Immature natural killer cell (primary cell): ENCODE measurements around the gene PMM1. TPM values are rescaled to one million over a fixed set of nuclear protein-coding genes. Genes with fewer than 3 reads are reported as not detected.
A peak's percentile ranks its signal among the peaks of the same experiment; 100 is the strongest.
"Not testable (repeated sequence)": the region's sequence is repeated elsewhere in the genome, so short reads cannot be mapped to it uniquely, and the experiment has no call there.

Source experiments
- DNase-seq, 3 donors: peaks; one replicate each; pipeline ENCODE4 v3.0.0; 2022; ENCODE audit warnings: mixed read lengths in 1 of 3
- H3K27ac Mint-ChIP-seq, 6 donors: one replicate each; pipeline ENCODE4 v1.8.0; 2020; ENCODE audit warnings: mixed read lengths in 6 of 6, mild to moderate bottlenecking in 5 of 6, inconsistent platforms in 4 of 6, moderate library complexity in 3 of 6
- H3K27me3 Mint-ChIP-seq, 3 donors: one replicate each; pipeline ENCODE4 v1.8.0; 2020 to 2021; ENCODE audit warnings: low read depth in 3 of 3, mild to moderate bottlenecking in 3 of 3, mixed read lengths in 3 of 3, moderate library complexity in 3 of 3, inconsistent platforms in 1 of 3
- H3K36me3 Mint-ChIP-seq, 3 donors: one replicate each; pipeline ENCODE4 v1.8.0; 2020; ENCODE audit warnings: mixed read lengths in 3 of 3, inconsistent platforms in 2 of 3, mild to moderate bottlenecking in 2 of 3
- H3K4me1 Mint-ChIP-seq, 2 donors: one replicate each; pipeline ENCODE4 v1.8.0; 2020; ENCODE audit warnings: inconsistent platforms in 2 of 2, mild to moderate bottlenecking in 2 of 2, mixed read lengths in 2 of 2, moderate library complexity in 1 of 2
- H3K4me3 Mint-ChIP-seq, 5 donors: one replicate each; pipeline ENCODE4 v1.8.0; 2020; ENCODE audit warnings: mild to moderate bottlenecking in 5 of 5, mixed read lengths in 5 of 5, inconsistent platforms in 3 of 5, moderate library complexity in 3 of 5
- H3K9me3 Mint-ChIP-seq, 6 donors: one replicate each; pipeline ENCODE4 v1.8.0; 2020; ENCODE audit warnings: mild to moderate bottlenecking in 6 of 6, mixed read lengths in 6 of 6, inconsistent platforms in 4 of 6, moderate library complexity in 3 of 6
- polyA plus RNA-seq, 3 donors: library from polyadenylated mRNA; unstranded; fragments of 300-500 nt; fragmentation: Illumina TruSeq; gene quantifications; one replicate each; pipeline ENCODE4 v1.2.3, GENCODE V29; 2021

PMM1 gene
- polyA plus RNA-seq = 10 to 100 TPM; 24.1 to 31.6 (median 24.4) TPM

- Mint-ChIP-seq H3K9me3 (no peaks in the 10 kb centered on the region), H3K27me3 (peaks cover 3 to 6% (median 5%) of the 10 kb centered on the region in 3 donors), H3K27ac (peak within 1 kb of the TSS; percentile 57 to 85 (median 76)), H3K4me1 (peaks cover 15 to 16% of the 10 kb centered on the region in 2 donors), H3K36me3 (no peaks in the 10 kb centered on the region), H3K4me3 (peak within 1 kb of the TSS; percentile 87 to 90 (median 90))
- peak; percentile 100 for DNase-seq
Measured at GRCh38 chr22:41589391-41590241, at the start of gene PMM1. Gene PMM1 (minus strand): TSS chr22:41589840. CDS start chr22:41589805, 35 bp downstream.

DNA sequence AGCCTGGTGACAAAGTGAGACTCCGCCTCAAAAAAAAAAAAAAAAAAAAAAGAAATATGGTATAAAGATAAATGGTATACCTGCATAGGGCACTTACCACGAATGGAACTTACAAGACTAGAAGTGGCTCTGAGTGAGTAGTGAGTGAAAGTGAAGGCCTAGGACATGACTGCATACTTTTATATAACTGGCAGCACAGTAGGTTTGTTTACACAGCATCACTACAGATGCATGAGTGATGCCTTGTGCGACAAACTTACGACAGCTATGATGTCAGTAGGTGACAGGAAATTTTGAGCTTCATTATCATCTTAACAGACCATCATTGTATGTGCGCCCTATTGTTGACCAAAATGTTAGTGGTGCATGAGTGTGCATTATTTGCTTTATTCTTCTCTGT lies 49.1 kb upstream of the PMM1 start:
- Mint-ChIP-seq H3K36me3 (peaks cover 9 to 39% (median 16%) of the 10 kb centered on the region in 3 donors), H3K4me1 (peaks cover 0 to 4% of the 10 kb centered on the region in 2 donors), H3K4me3 (no peak overlapping the region)

DNA sequence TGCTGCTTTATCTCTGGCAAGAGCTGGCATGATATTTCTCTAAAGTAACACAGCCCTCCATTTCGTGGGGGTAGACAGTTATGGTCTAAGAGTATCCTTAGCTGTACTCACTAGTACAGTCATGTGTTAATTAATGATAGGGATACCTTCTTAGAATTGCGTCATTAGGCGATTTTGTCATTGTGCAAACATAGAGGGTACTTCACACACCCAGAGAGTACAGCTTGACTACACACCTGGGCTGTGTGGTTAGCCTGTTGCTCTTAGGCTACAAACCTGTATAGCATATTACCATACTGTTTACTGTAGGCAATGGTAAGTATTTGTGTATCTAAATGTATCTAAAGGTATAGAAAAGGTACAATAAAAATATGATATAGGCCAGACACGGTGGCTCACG lies 48.5 kb upstream of the PMM1 start:
- no peak for DNase-seq
- Mint-ChIP-seq H3K36me3 (peaks cover 9 to 39% (median 16%) of the 10 kb centered on the region in 3 donors), H3K27me3 (peaks cover 0 to 3% (median 2%) of the 10 kb centered on the region in 3 donors), H3K4me3 (no peak overlapping the region), H3K27ac (no peak overlapping the region), H3K9me3 (no peaks in the 10 kb centered on the region), H3K4me1 (peaks cover 0 to 4% of the 10 kb centered on the region in 2 donors)

More for the DNA sequence above, 49.1 kb upstream of the PMM1 start:
- Mint-ChIP-seq H3K27ac (no peak overlapping the region), H3K27me3 (peaks cover 0 to 3% (median 0%) of the 10 kb centered on the region in 3 donors), H3K9me3 (no peaks in the 10 kb centered on the region)
- no peak for DNase-seq

- H3K36me3 Mint-ChIP-seq = peaks cover 9 to 37% (median 16%) of the 10 kb centered on the region in 3 donors
- H3K27ac Mint-ChIP-seq, H3K4me3 Mint-ChIP-seq: not testable (repeated sequence)
Measured at GRCh38 chr22:41637623-41638022, 48.0 kb upstream of the PMM1 start.

DNA sequence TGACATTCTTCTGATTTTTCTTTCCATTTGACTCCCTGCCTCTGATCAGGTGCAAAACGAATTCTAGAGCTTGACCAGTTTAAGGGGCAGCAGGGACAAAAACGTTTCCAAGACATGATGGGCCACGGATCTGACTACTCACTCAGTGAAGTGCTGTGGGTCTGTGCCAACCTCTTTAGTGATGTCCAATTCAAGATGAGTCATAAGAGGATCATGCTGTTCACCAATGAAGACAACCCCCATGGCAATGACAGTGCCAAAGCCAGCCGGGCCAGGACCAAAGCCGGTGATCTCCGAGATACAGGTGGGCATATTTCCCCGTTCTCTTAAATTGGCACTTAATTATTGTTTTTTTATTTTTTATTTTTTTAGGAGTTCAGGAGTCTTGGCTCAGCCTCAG lies 46.8 kb upstream of the PMM1 start:
- DNase-seq = no peak
- H3K9me3 Mint-ChIP-seq = no peaks in the 10 kb centered on the region
- peaks cover 0 to 4% of the 10 kb centered on the region in 2 donors for H3K4me1 Mint-ChIP-seq
- no peak overlapping the region for H3K27ac Mint-ChIP-seq
- peaks cover 0 to 2% (median 0%) of the 10 kb centered on the region in 3 donors for H3K27me3 Mint-ChIP-seq
- H3K4me3 Mint-ChIP-seq = no peak overlapping the region
- H3K36me3 Mint-ChIP-seq = peaks cover 4 to 29% (median 6%) of the 10 kb centered on the region in 3 donors

More at GRCh38 chr22:41637623-41638022, 48.0 kb upstream of the PMM1 start:
- H3K9me3 Mint-ChIP-seq, H3K4me1 Mint-ChIP-seq, H3K27me3 Mint-ChIP-seq, DNase-seq: not testable (repeated sequence)

DNA sequence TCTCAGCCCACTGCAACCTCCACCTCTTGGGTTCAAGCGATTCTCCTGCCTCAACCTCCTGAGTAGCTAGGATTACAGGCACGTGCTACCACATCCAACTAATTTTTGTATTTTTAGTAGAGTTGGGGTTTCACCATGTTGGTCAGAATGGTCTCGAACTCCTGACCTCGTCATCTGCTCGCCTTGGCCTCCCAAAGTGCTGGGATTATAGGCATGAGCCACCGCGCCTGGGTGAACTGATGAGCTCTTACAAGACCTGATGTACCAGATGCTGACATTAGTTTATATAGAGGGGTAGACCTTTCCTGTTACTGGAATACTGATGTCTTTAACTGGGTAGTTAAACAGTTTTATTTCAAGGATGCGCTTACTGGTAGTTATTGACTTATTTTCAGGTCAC lies 45.0 kb upstream of the PMM1 start:
- not testable (repeated sequence) for H3K4me3 Mint-ChIP-seq, H3K27me3 Mint-ChIP-seq, H3K4me1 Mint-ChIP-seq, H3K9me3 Mint-ChIP-seq, DNase-seq, H3K27ac Mint-ChIP-seq
- H3K36me3 Mint-ChIP-seq = peaks cover 4 to 23% (median 5%) of the 10 kb centered on the region in 3 donors

DNA sequence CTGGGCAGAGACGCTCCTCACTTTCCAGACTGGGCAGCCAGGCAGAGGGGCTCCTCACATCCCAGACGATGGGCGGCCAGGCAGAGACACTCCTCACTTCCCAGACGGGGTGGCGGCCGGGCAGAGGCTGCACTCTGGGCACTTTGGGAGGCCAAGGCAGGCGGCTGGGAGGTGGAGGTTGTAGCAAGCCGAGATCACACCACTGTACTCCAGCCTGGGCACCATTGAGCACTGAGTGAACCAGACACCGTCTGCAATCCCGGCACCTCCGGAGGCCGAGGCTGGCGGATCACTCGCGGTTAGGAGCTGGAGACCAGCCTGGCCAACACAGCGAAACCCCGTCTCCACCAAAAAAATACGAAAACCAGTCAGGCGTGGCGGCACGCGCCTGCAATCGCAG lies 42.0 kb upstream of the PMM1 start:
- H3K27ac Mint-ChIP-seq, DNase-seq, H3K4me1 Mint-ChIP-seq, H3K4me3 Mint-ChIP-seq, H3K27me3 Mint-ChIP-seq, H3K9me3 Mint-ChIP-seq: not testable (repeated sequence)
- peaks cover 8 to 35% (median 14%) of the 10 kb centered on the region in 3 donors for H3K36me3 Mint-ChIP-seq

DNA sequence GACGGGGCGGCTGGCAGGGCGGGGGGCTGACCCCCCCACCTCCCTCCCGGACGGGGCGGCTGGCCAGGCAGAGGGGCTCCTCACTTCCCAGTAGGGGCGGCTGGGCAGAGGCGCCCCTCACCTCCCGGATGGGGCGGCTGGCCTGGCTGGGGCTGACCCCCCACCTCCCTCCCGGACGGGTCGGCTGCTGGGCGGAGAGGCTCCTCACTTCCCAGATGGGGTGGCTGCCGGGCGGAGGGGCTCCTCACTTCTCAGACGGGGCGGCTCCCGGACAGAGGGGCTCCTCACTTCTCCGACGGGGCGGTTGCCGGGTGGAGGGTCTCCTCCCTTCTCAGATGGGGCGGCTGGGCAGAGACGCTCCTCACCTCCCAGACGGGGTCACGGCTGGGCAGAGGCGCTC lies 41.5 kb upstream of the PMM1 start:
- H3K36me3 Mint-ChIP-seq = peaks cover 8 to 35% (median 14%) of the 10 kb centered on the region in 3 donors
- H3K4me3 Mint-ChIP-seq, H3K27ac Mint-ChIP-seq, H3K27me3 Mint-ChIP-seq, H3K9me3 Mint-ChIP-seq, H3K4me1 Mint-ChIP-seq, DNase-seq: not testable (repeated sequence)

- H3K4me3 Mint-ChIP-seq = no peak overlapping the region
Measured at GRCh38 chr22:41625577-41625976, 35.9 kb upstream of the PMM1 start.

GRCh38 chr22:41621911-41622179 lies 32.2 kb upstream of the PMM1 start:
- Mint-ChIP-seq H3K27me3 (peaks cover 6 to 10% (median 10%) of the 10 kb centered on the region in 3 donors), H3K27ac (peak overlapping the region; percentile 97 to 100 (median 99)), H3K4me3 (peak overlapping the region; percentile 93 to 99 (median 97)), H3K9me3 (no peaks in the 10 kb centered on the region), H3K4me1 (peaks cover 31 to 37% of the 10 kb centered on the region in 2 donors), H3K36me3 (peaks cover 0 to 5% (median under 1%) of the 10 kb centered on the region in 3 donors)
- no peak for DNase-seq

More at GRCh38 chr22:41625577-41625976, 35.9 kb upstream of the PMM1 start:
- DNase-seq = no peak
- Mint-ChIP-seq H3K27me3 (peaks cover 6 to 12% (median 10%) of the 10 kb centered on the region in 3 donors), H3K4me1 (peaks cover 20 to 28% of the 10 kb centered on the region in 2 donors), H3K9me3 (peaks cover 0 to 2% (median 0%) of the 10 kb centered on the region in 6 donors), H3K36me3 (peaks cover 8 to 28% (median 14%) of the 10 kb centered on the region in 3 donors), H3K27ac (no peak overlapping the region)

- peak within 1 kb of the TSS; percentile 97 to 100 (median 99) for H3K27ac Mint-ChIP-seq
- peaks cover 31 to 37% of the 10 kb centered on the region in 2 donors for H3K4me1 Mint-ChIP-seq
- H3K4me3 Mint-ChIP-seq = peak within 1 kb of the TSS; percentile 93 to 99 (median 97)
- DNase-seq = peak; percentile 99 to 100 (median 100)
- no peaks in the 10 kb centered on the region for H3K9me3 Mint-ChIP-seq
- peaks cover 0 to 3% (median 0%) of the 10 kb centered on the region in 3 donors for H3K36me3 Mint-ChIP-seq
- H3K27me3 Mint-ChIP-seq = peaks cover 6 to 10% (median 10%) of the 10 kb centered on the region in 3 donors
Measured at GRCh38 chr22:41621099-41621910, 31.7 kb upstream of the PMM1 start, which contains the start of gene XRCC6. Gene XRCC6 (plus strand): TSS chr22:41621295. CDS start chr22:41622005, 710 bp downstream.

DNA sequence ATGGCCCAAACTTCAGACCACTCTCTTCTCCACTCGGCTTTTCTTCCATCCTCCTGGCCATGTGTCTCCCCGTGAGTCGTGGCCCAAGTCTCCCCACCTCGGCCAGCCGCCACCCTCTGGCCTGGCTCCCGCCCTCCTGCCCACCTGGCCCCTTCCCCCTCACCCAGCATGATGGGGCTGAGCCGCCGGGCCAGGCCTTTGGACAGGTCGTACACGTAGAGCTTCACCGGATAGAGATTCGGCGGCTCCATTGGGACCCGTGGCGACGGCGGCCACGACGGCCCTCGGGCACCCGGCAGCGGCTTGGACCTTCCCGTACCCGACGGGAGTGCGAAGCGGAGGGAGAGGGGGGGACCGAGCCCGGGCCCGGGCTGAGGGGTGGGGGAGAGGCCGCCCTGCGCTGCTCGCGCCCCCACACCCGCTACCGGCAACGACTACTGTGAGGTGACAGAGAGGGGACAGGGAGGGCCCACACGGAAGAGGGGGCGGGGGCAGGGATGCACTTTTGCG lies 31.0 kb upstream of the PMM1 start, which contains the start of gene DESI1:
Gene DESI1, minus strand, starts transcription at position 455 of the 510 bp plus-strand sequence. Its CDS starts 204 bp downstream, at position 251.
- Mint-ChIP-seq H3K9me3 (no peaks in the 10 kb centered on the region), H3K4me1 (peaks cover 31 to 37% of the 10 kb centered on the region in 2 donors), H3K27ac (peak within 1 kb of the TSS; percentile 97 to 100 (median 99)), H3K27me3 (peaks cover 6 to 10% (median 10%) of the 10 kb centered on the region in 3 donors), H3K36me3 (peaks cover 0 to 4% (median 0%) of the 10 kb centered on the region in 3 donors), H3K4me3 (peak within 1 kb of the TSS; percentile 93 to 99 (median 97))
- DNase-seq = no peak

GRCh38 chr22:41619979-41620588 lies 30.4 kb upstream of the PMM1 start:
- H3K4me1 Mint-ChIP-seq = peaks cover 31 to 37% of the 10 kb centered on the region in 2 donors
- H3K27me3 Mint-ChIP-seq = peaks cover 6 to 10% (median 10%) of the 10 kb centered on the region in 3 donors

More at GRCh38 chr22:41619979-41620588, 30.4 kb upstream of the PMM1 start:
- Mint-ChIP-seq H3K4me3 (peak overlapping the region; percentile 93 to 99 (median 97)), H3K36me3 (peaks cover 0 to 4% (median 0%) of the 10 kb centered on the region in 3 donors), H3K27ac (peak overlapping the region; percentile 97 to 100 (median 99)), H3K9me3 (no peaks in the 10 kb centered on the region)
- DNase-seq = peak; percentile 20 to 31 (median 27)
